ENCODE data around the gene SFRP2. TPM values are rescaled to one million over a fixed set of nuclear protein-coding genes. Genes with fewer than 3 reads are reported as not detected.

The SFRP2 gene, protein sequence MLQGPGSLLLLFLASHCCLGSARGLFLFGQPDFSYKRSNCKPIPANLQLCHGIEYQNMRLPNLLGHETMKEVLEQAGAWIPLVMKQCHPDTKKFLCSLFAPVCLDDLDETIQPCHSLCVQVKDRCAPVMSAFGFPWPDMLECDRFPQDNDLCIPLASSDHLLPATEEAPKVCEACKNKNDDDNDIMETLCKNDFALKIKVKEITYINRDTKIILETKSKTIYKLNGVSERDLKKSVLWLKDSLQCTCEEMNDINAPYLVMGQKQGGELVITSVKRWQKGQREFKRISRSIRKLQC
- not detected in 2 replicates for total RNA-seq (2013; cell fraction: nucleolus; rRNA removed)
- total RNA-seq (2014; rRNA removed) (not detected in 2 replicates), total RNA-seq (2014; rRNA removed; fragmentation: Illumina TruSeq; extraction: Trizol) (not detected in 2 replicates), total RNA-seq (2021) (0.21 and 0.33 TPM in 2 replicates), polyA plus RNA-seq (2011; rRNA removed) (not detected in 2 replicates), polyA plus RNA-seq (2014; fragmentation: Illumina TruSeq; extraction: Trizol) (not detected in 2 replicates), polyA plus RNA-seq (2014; fragmentation: Nextera tagmentation; extraction: Ambion mirVana) (not detected), polyA plus RNA-seq (2014; rRNA removed) (not detected in 2 replicates), polyA plus RNA-seq (2016; fragmentation: Nextera tagmentation; extraction: Ambion mirVana) (under 1 TPM; 0.11 to 0.16 TPM), polyA minus RNA-seq (2011; rRNA and poly(A)+ RNA removed) (not detected in 2 replicates), Bru-seq, nascent RNA (not detected), BruChase-seq, experiment 1, labeled RNA remaining after a 6-hour chase (not detected), BruChase-seq, experiment 2, labeled RNA remaining after a 2-hour chase (not detected)
- polyA plus RNA-seq (2011; ENCODE audit: low read depth) = not detected
- not detected in 2 replicates for polyA plus RNA-seq (2011; cell fraction: cytosol; rRNA removed)
- polyA plus RNA-seq (2011; cell fraction: nucleus; rRNA removed) = not detected in 2 replicates
- polyA plus RNA-seq (2012) = not detected in 2 replicates
- not detected in 2 replicates for polyA minus RNA-seq (2011; cell fraction: cytosol; rRNA and poly(A)+ RNA removed)
- polyA minus RNA-seq (2011; cell fraction: nucleus; rRNA and poly(A)+ RNA removed) = not detected in 2 replicates
- long read RNA-seq, experiment 1 = 0 reads
- long read RNA-seq, experiment 2 = 0 reads

- CTCF ChIA-PET = no interaction called here
- Histone ChIP-seq H3K79me2 (ENCODE audit: control insufficient read depth, insufficient read depth, low read length) (no peaks in the 10 kb centered on the region), H3K4me3 (no peak within 1 kb of the TSS), H3K4me2 (ENCODE audit: control insufficient read depth, insufficient read depth) (no peak within 1 kb of the TSS), H3K36me3 (ENCODE audit: control insufficient read depth in 2 of 2, insufficient read depth in 2 of 2, low read length in 1 of 2) (no peaks in the 10 kb centered on the region), H3K9ac (ENCODE audit: control insufficient read depth, insufficient read depth, low read length) (no peak within 1 kb of the TSS), H3K9me3 (replicated peaks; ENCODE audit: control insufficient read depth, insufficient read depth, low read length) (no peaks in the 10 kb centered on the region), H2AFZ (ENCODE audit: control insufficient read depth, low read depth, low read length) (no peak within 1 kb of the TSS), H3K27me3 (replicated peaks in 1 of 2; ENCODE audit: control insufficient read depth in 2 of 2, insufficient read depth in 2 of 2, low read length in 1 of 2) (peaks cover 30 to 35% of the 10 kb centered on the region in 2 experiments), H3K27ac (ENCODE audit: control insufficient read depth, insufficient read depth) (no peak within 1 kb of the TSS), H3K4me1 (ENCODE audit: control insufficient read depth, insufficient read depth, low read length) (no peaks in the 10 kb centered on the region), H4K20me1 (ENCODE audit: control insufficient read depth, insufficient read depth) (no peaks in the 10 kb centered on the region)
- in situ Hi-C loops (cut with MboI) = no loop called here
- TF ChIP-seq SUZ12 (IDR thresholded peaks at IDR 0.05; ENCODE audit: unreplicated experiment) = peak; percentile 87
- TF ChIP-seq BACH1 (IDR thresholded peaks at IDR 0.05; ENCODE audit: borderline replicate concordance) = no peak
- RAD21 ChIA-PET (ENCODE audit: unreplicated experiment) = no interaction called here
- BruUV-seq (replicated peaks) = no TSS peak
- SMC1A ChIA-PET (ENCODE audit: uncharacterized antibody, unreplicated experiment) = no interaction called here
- DNase-seq (ENCODE audit: low read depth, low spot score) = no peak
- WGBS (ENCODE audit: insufficient coverage, insufficient replicate concordance, low lambda C conversion rate, missing lambda C conversion rate) = 14% methylated on average over 60 of the region's 72 CpGs
- intact Hi-C loops (cut with micrococcal nuclease; ENCODE audit: unreplicated experiment) = loop anchor here (10.0 kb wide), 1 partner anchor 226 kb away; no protein-coding TSS in a partner anchor
- ATAC-seq = no peak
- POLR2A ChIA-PET = interaction anchor here (0.7 kb wide), 1 partner anchor 1361 kb away, joined by 8 read pairs; no protein-coding TSS in a partner anchor
- FAIRE-seq = no peak
Observed at GRCh38 chr4:153788413-153789276, at the start of gene SFRP2. SFRP2 (minus strand) TSS chr4:153789083; CDS start chr4:153788835, 248 bp downstream.
